A673 (cell line): ENCODE results near the gene TNFRSF21.

Experiments used
- CTCF ChIP-seq: fragments of 300-800, 200-600 bp; sonication (generic); conservative IDR thresholded peaks from 2 replicates; pipeline ENCODE4 v1.5.1; 2017; ENCODE audit warnings: low read depth, mild to moderate bottlenecking, antibody characterized with exemption, low read length, moderate library complexity, mixed read lengths
- EZH2 ChIP-seq: fragments of 200-600 bp; sonication (generic); IDR thresholded peaks from 2 replicates; pipeline ENCODE4 v1.6.1; 2017; ENCODE audit warnings: borderline replicate concordance, low read depth, mild to moderate bottlenecking, mixed read lengths, antibody characterized with exemption, low read length; ENCODE audit not compliant: poor library complexity, severe bottlenecking

- TF ChIP-seq CTCF (no peak), EZH2 (no peak)
Observed at GRCh38 chr6:47221565-47221964, 88.1 kb downstream of the TNFRSF21 start.
